ENCODE results near the gene SORCS2.

SORCS2 gene

DNA sequence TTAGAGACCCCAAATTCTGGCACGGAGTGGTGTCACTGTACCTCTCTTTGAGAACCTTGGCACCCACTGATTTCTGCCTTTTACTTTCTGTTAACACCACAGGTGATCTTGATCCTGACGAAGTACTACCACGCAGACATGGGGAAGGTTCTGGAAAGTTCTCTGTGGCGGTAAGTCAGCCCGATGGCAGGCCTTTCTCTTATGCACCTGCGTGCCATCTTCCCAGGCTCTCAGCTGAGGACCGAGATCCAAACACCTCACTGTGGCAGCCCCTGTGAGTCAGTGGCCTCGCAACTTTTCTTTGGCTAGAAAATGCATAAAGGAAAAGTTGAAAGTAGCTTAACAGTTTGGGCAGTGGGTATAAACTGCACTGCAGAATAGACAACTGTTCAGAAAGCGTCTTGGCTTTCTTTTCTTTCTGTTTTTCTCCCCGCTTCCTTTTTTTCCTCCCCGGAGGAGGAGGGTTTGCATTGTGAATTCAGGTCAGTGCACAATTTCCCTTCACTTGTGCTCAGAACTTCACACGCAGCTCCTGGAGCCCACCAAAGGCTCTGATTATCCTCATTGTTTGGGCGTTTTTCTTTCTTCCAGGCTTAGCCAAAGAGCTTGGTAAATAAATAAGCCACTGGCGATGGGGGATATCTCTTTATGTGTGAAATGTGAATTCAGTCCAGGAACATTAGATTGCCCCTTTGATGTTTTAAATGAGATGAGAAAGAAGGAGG is 204.0 kb downstream of the SORCS2 start:
- Histone ChIP-seq H3K4me1 (ENCODE audit: control insufficient read depth, insufficient read depth, low read depth, low read length) (peaks cover 6% of the 10 kb centered on the region), H2BK12ac (ENCODE audit: low read length in 2 of 2) (no peak overlapping the region), H4K8ac (ENCODE audit: low read length) (no peak overlapping the region), H2AFZ (ENCODE audit: low read depth, low read length) (no peak overlapping the region), H3K27me3 (ENCODE audit: control insufficient read depth in 1 of 2, insufficient read depth in 1 of 2, low read length in 2 of 2) (peaks cover 55 to 76% of the 10 kb centered on the region in 2 experiments), H3K4me2 (ENCODE audit: low read length, poor library complexity, severe bottlenecking) (no peak overlapping the region), H4K91ac (ENCODE audit: low read length) (no peak overlapping the region), H2BK120ac (ENCODE audit: low read depth, low read length) (no peak overlapping the region), H3K9me3 (ENCODE audit: control insufficient read depth, low read length) (no peaks in the 10 kb centered on the region), H3K14ac (ENCODE audit: low read length in 2 of 2) (no peak overlapping the region), H3K27ac (ENCODE audit: low read length, poor library complexity, severe bottlenecking) (no peak overlapping the region), H3K23ac (ENCODE audit: low read length in 2 of 2) (no peak overlapping the region), H3K4me3 (ENCODE audit: insufficient read depth in 1 of 2, low read depth in 1 of 2, low read length in 2 of 2) (no peak overlapping the region), H3K36me3 (ENCODE audit: control insufficient read depth in 1 of 2, insufficient read depth in 2 of 2, low read depth in 1 of 2, low read length in 2 of 2) (no peaks in the 10 kb centered on the region), H3K79me1 (replicated peaks; ENCODE audit: low read length, poor library complexity, severe bottlenecking) (no peaks in the 10 kb centered on the region), H2BK15ac (ENCODE audit: low read depth, poor library complexity, severe bottlenecking) (no peak overlapping the region), H3K9ac (ENCODE audit: low read length) (no peak overlapping the region), H2AK5ac (ENCODE audit: low read length, severe bottlenecking) (no peak overlapping the region), H2BK5ac (ENCODE audit: low read depth, low read length, poor library complexity, severe bottlenecking) (no peak overlapping the region), H3K18ac (ENCODE audit: low read depth in 1 of 2, low read length in 2 of 2) (no peak overlapping the region), H3K4ac (ENCODE audit: low read depth in 1 of 2, low read length in 2 of 2) (no peak overlapping the region)
- no peak for DNase-seq
- WGBS = 91% methylated on average over 14 of the region's 14 CpGs

DNA sequence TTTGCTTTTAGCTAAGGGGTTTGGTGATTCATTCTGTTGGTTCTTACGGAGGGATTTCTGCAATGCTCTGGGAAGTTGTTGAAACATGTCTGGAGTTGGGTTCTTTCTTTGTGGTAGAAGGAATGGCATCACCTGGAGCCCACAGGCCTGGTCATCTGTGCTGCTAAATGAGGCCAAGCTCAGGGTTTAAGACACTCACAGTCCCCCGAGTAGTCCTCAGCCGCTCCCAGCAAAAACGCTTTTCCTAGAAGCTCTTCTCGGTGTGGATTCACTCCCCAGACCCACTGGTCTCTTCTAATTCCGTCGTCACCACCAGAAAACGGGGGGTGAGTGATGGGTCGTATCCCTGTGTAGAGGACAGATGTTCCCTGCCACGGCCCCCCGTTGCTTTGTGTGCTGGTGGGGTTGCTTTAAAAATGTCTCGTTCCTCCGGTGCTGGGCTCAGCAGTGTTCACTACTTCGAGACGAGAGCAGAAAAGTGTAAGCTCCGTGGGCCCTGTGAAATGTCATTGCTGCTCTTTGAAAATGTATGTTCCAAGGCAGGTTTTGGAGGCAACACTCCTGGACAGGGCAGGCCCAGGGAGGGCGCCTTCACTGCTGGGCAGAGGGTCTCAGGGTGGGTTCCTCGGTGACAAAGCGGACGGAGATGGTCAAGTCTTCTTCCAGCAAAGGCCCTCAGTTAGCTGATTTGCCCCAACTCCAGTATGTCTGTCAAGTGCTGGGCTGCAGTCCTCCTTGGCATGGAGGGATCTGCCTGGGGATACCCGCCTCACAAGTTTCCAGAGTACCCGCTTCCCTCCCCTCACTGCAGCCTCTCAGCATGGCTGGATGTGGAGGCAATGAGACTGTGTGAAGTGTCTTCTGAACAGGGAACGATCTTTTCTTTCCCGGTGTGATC is 205.1 kb downstream of the SORCS2 start:
- Histone ChIP-seq H3K4ac (ENCODE audit: low read depth in 1 of 2, low read length in 2 of 2) (no peak overlapping the region), H3K4me1 (ENCODE audit: control insufficient read depth, insufficient read depth, low read depth, low read length) (peaks cover 6% of the 10 kb centered on the region), H3K79me1 (replicated peaks; ENCODE audit: low read length, poor library complexity, severe bottlenecking) (no peaks in the 10 kb centered on the region)

DNA sequence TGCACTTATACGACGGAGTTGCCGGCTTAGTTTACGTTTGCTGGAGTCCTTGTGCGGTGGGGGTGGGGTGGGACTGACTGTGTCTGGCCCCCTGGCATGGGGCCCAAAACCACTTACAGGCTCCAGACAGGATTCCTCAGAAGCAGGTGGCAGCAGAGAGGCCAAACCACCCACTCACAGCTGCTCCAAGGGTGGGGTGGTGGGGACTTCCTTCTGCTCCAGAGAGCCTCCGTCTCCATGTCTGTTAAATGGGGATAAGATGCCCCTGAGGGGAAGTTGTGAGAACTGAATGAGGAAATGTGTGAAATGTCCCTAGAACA is 205.7 kb downstream of the SORCS2 start:
- H3K18ac ChIP-seq (ENCODE audit: low read depth in 1 of 2, low read length in 2 of 2) = no peak overlapping the region

More for the DNA sequence above, 205.1 kb downstream of the SORCS2 start:
- H3K27ac ChIP-seq (ENCODE audit: low read length, poor library complexity, severe bottlenecking) = no peak overlapping the region
- no peak overlapping the region for H3K9ac ChIP-seq (ENCODE audit: low read length)
- no peak overlapping the region for H2AK5ac ChIP-seq (ENCODE audit: low read length, severe bottlenecking)
- H3K4me2 ChIP-seq (ENCODE audit: low read length, poor library complexity, severe bottlenecking) = no peak overlapping the region
- H3K18ac ChIP-seq (ENCODE audit: low read depth in 1 of 2, low read length in 2 of 2) = no peak overlapping the region
- no peak for DNase-seq
- H2AFZ ChIP-seq (ENCODE audit: low read depth, low read length) = no peak overlapping the region
- H2BK15ac ChIP-seq (ENCODE audit: low read depth, poor library complexity, severe bottlenecking) = no peak overlapping the region
- H2BK5ac ChIP-seq (ENCODE audit: low read depth, low read length, poor library complexity, severe bottlenecking) = no peak overlapping the region
- H3K14ac ChIP-seq (ENCODE audit: low read length in 2 of 2) = peak overlapping the region in 1 of 2 experiments; percentile 46
- H3K27me3 ChIP-seq (ENCODE audit: control insufficient read depth in 1 of 2, insufficient read depth in 1 of 2, low read length in 2 of 2) = peaks cover 64 to 65% of the 10 kb centered on the region in 2 experiments
- H3K23ac ChIP-seq (ENCODE audit: low read length in 2 of 2) = no peak overlapping the region
- H4K8ac ChIP-seq (ENCODE audit: low read length) = no peak overlapping the region
- no peak overlapping the region for H4K91ac ChIP-seq (ENCODE audit: low read length)
- no peaks in the 10 kb centered on the region for H3K9me3 ChIP-seq (ENCODE audit: control insufficient read depth, low read length)
- WGBS = 80% methylated on average over 23 of the region's 24 CpGs
- H3K36me3 ChIP-seq (ENCODE audit: control insufficient read depth in 1 of 2, insufficient read depth in 2 of 2, low read depth in 1 of 2, low read length in 2 of 2) = no peaks in the 10 kb centered on the region
- no peak overlapping the region for H3K4me3 ChIP-seq (ENCODE audit: insufficient read depth in 1 of 2, low read depth in 1 of 2, low read length in 2 of 2)
- H2BK120ac ChIP-seq (ENCODE audit: low read depth, low read length) = no peak overlapping the region
- H2BK12ac ChIP-seq (ENCODE audit: low read length in 2 of 2) = peak overlapping the region in 1 of 2 experiments; percentile 32

DNA sequence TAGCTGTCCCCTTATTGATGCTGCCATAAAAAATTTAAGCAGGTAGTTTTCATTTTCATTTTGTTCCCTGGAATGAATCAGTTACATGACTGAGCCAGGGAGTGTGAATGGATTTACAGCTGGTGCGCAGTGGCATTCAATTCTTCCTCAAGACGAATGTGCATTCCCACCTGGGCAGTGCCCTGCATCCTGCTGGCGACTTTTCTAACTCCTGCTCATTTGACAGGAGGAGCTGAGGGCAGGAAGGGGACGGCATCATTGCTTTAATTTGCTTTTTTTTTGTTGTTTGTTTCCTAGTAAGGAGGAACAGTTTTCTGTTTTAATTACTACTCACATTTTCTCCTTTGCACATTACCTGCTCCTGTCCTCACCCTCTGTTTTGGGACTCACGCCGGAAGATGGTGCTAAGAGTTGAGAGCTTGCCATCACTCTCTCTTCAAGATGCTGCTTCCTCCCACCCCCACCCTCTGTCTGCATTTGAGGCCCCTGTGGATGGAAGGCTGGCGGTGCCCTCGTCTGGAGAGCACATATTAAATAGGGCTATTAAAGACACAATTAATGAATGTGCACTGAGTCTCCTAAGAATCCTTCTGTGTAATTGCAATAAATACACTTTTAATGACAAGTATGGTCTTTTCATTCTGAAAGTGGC is 206.6 kb downstream of the SORCS2 start:
- Histone ChIP-seq H3K18ac (ENCODE audit: low read depth in 1 of 2, low read length in 2 of 2) (no peak overlapping the region), H3K27me3 (ENCODE audit: control insufficient read depth in 1 of 2, insufficient read depth in 1 of 2, low read length in 2 of 2) (peaks cover 55% of the 10 kb centered on the region in 2 experiments), H3K9ac (ENCODE audit: low read length) (no peak overlapping the region), H3K79me1 (replicated peaks; ENCODE audit: low read length, poor library complexity, severe bottlenecking) (no peaks in the 10 kb centered on the region), H3K4me2 (ENCODE audit: low read length, poor library complexity, severe bottlenecking) (no peak overlapping the region), H2AK5ac (ENCODE audit: low read length, severe bottlenecking) (no peak overlapping the region), H4K8ac (ENCODE audit: low read length) (no peak overlapping the region), H3K36me3 (ENCODE audit: control insufficient read depth in 1 of 2, insufficient read depth in 2 of 2, low read depth in 1 of 2, low read length in 2 of 2) (no peaks in the 10 kb centered on the region), H2BK15ac (ENCODE audit: low read depth, poor library complexity, severe bottlenecking) (no peak overlapping the region), H3K27ac (ENCODE audit: low read length, poor library complexity, severe bottlenecking) (no peak overlapping the region), H3K4me3 (ENCODE audit: insufficient read depth in 1 of 2, low read depth in 1 of 2, low read length in 2 of 2) (no peak overlapping the region), H2BK5ac (ENCODE audit: low read depth, low read length, poor library complexity, severe bottlenecking) (no peak overlapping the region), H2AFZ (ENCODE audit: low read depth, low read length) (no peak overlapping the region), H2BK120ac (ENCODE audit: low read depth, low read length) (no peak overlapping the region), H3K4ac (ENCODE audit: low read depth in 1 of 2, low read length in 2 of 2) (no peak overlapping the region), H2BK12ac (ENCODE audit: low read length in 2 of 2) (no peak overlapping the region), H3K4me1 (ENCODE audit: control insufficient read depth, insufficient read depth, low read depth, low read length) (peaks cover 6% of the 10 kb centered on the region), H3K14ac (ENCODE audit: low read length in 2 of 2) (no peak overlapping the region), H3K9me3 (ENCODE audit: control insufficient read depth, low read length) (no peaks in the 10 kb centered on the region), H4K91ac (ENCODE audit: low read length) (no peak overlapping the region), H3K23ac (ENCODE audit: low read length in 2 of 2) (no peak overlapping the region)
- DNase-seq = no peak
- 78% methylated on average over 4 of the region's 8 CpGs for WGBS

More for the DNA sequence above, 205.7 kb downstream of the SORCS2 start:
- Histone ChIP-seq H2BK120ac (ENCODE audit: low read depth, low read length) (no peak overlapping the region), H3K79me1 (replicated peaks; ENCODE audit: low read length, poor library complexity, severe bottlenecking) (no peaks in the 10 kb centered on the region), H3K14ac (ENCODE audit: low read length in 2 of 2) (no peak overlapping the region), H2BK12ac (ENCODE audit: low read length in 2 of 2) (no peak overlapping the region), H2BK5ac (ENCODE audit: low read depth, low read length, poor library complexity, severe bottlenecking) (no peak overlapping the region), H3K23ac (ENCODE audit: low read length in 2 of 2) (no peak overlapping the region), H2AK5ac (ENCODE audit: low read length, severe bottlenecking) (no peak overlapping the region), H4K91ac (ENCODE audit: low read length) (no peak overlapping the region), H4K8ac (ENCODE audit: low read length) (no peak overlapping the region), H3K4me2 (ENCODE audit: low read length, poor library complexity, severe bottlenecking) (no peak overlapping the region), H3K4ac (ENCODE audit: low read depth in 1 of 2, low read length in 2 of 2) (no peak overlapping the region), H2AFZ (ENCODE audit: low read depth, low read length) (no peak overlapping the region), H2BK15ac (ENCODE audit: low read depth, poor library complexity, severe bottlenecking) (no peak overlapping the region), H3K4me1 (ENCODE audit: control insufficient read depth, insufficient read depth, low read depth, low read length) (peaks cover 6% of the 10 kb centered on the region), H3K4me3 (ENCODE audit: insufficient read depth in 1 of 2, low read depth in 1 of 2, low read length in 2 of 2) (no peak overlapping the region), H3K9me3 (ENCODE audit: control insufficient read depth, low read length) (no peaks in the 10 kb centered on the region), H3K36me3 (ENCODE audit: control insufficient read depth in 1 of 2, insufficient read depth in 2 of 2, low read depth in 1 of 2, low read length in 2 of 2) (no peaks in the 10 kb centered on the region), H3K9ac (ENCODE audit: low read length) (no peak overlapping the region), H3K27ac (ENCODE audit: low read length, poor library complexity, severe bottlenecking) (no peak overlapping the region), H3K27me3 (ENCODE audit: control insufficient read depth in 1 of 2, insufficient read depth in 1 of 2, low read length in 2 of 2) (peaks cover 59% of the 10 kb centered on the region in 2 experiments)
- 36% methylated on average over 5 of the region's 6 CpGs for WGBS
- peak; percentile 36 for DNase-seq

All from mesenchymal stem cell (in vitro differentiated cells and primary cell).